Lower leg skin (tissue), 4 donors: ENCODE results near the gene PEDS1. TPM values are rescaled to one million over a fixed set of nuclear protein-coding genes. Genes with fewer than 3 reads are reported as not detected.

ENCODE experiments used
- DNase-seq, 2 donors: peaks; one replicate each; pipeline ENCODE4 v3.0.0-alpha.2; 2019; ENCODE audit warnings: low spot score in 2 of 2
- H3K4me3 ChIP-seq: fragments of 200-600 bp; sonication (generic); 2 replicates; pipeline ENCODE4 v1.5.1; 2017; ENCODE audit warnings: mild to moderate bottlenecking, low read depth; ENCODE audit not compliant: poor library complexity, severe bottlenecking
- CTCF ChIP-seq, 3 donors: fragments of 450-650 bp; IDR thresholded peaks; one replicate each; pipeline ENCODE4 v1.5.1; 2016; ENCODE audit warnings: antibody characterized with exemption in 3 of 3, mild to moderate bottlenecking in 3 of 3, moderate library complexity in 2 of 3
- POLR2A ChIP-seq, 2 donors: fragments of 450-650 bp; IDR thresholded peaks; one replicate each; pipeline ENCODE4 v1.6.1; 2016 to 2017; ENCODE audit warnings: antibody characterized with exemption in 2 of 2, mild to moderate bottlenecking in 1 of 2, moderate library complexity in 1 of 2
- WGBS, 2 donors: methylation state at CpG; one replicate each; pipeline ENCODE4 v1.1.5; 2018; 5-methylcytosine and 5-hydroxymethylcytosine counted together
- intact Hi-C: fragments of 100-400 bp; cut with DNase I; formaldehyde crosslinking; loops from one replicate; pipeline ENCODE4 v1.15.0; 2023; ENCODE audit warnings: low total_unique reads
- total RNA-seq, 4 donors: library from RNA; depleted of rRNA; stranded (reverse); fragments of >200 nt; gene quantifications; one replicate each; pipeline ENCODE4 v1.1.0, GENCODE V29; 2016

The PEDS1 gene
- total RNA-seq, 4 donors from 2014 or later, result 47.3 to 69.3 (median 59.6) TPM

- TF ChIP-seq CTCF (IDR thresholded peaks at IDR 0.05), result no peak
- no peak for TF ChIP-seq POLR2A (IDR thresholded peaks at IDR 0.05)
- WGBS, 2 donors, result 93 to 98% methylated on average over 7 of the region's 7 CpGs
- intact Hi-C loops, result loop anchor here (5.0 kb wide), 1 partner anchor 49 kb away; no protein-coding TSS in a partner anchor
- no peak overlapping the region for H3K4me3 ChIP-seq
- DNase-seq, result no peak
Measured at GRCh38 chr20:50123418-50123817, 30.1 kb downstream of the PEDS1 start.

- intact Hi-C loops, result loop anchor here (5.0 kb wide), 1 partner anchor 50 kb away; no protein-coding TSS in a partner anchor
- no peak for TF ChIP-seq POLR2A (IDR thresholded peaks at IDR 0.05)
- TF ChIP-seq CTCF (IDR thresholded peaks at IDR 0.05), result no peak
- DNase-seq, result no peak
- WGBS, 2 donors, result 82 to 92% methylated on average over 4 of the region's 4 CpGs
- no peak overlapping the region for H3K4me3 ChIP-seq
Measured at GRCh38 chr20:50122763-50123162, 30.8 kb downstream of the PEDS1 start.

GRCh38 chr20:50121858-50122271 is 31.7 kb downstream of the PEDS1 start:
- intact Hi-C loops, result loop anchor here (5.0 kb wide), 1 partner anchor 50 kb away; no protein-coding TSS in a partner anchor
- H3K4me3 ChIP-seq, result no peak overlapping the region
- TF ChIP-seq POLR2A (IDR thresholded peaks at IDR 0.05) (no peak), CTCF (IDR thresholded peaks at IDR 0.05) (no peak)
- DNase-seq, result no peak
- WGBS, 2 donors, result 56 to 67% methylated on average over 4 of the region's 4 CpGs

GRCh38 chr20:50120935-50121693 is 32.4 kb downstream of the PEDS1 start:
- H3K4me3 ChIP-seq, result no peak overlapping the region
- TF ChIP-seq POLR2A (IDR thresholded peaks at IDR 0.05), result no peak
- peak in 1 of 3 donors; percentile 93 for TF ChIP-seq CTCF (IDR thresholded peaks at IDR 0.05)
- intact Hi-C loops, result loop anchor here (5.0 kb wide), 1 partner anchor 51 kb away; no protein-coding TSS in a partner anchor
- DNase-seq, result no peak
- WGBS, 2 donors, result 35 to 40% methylated on average over 9 of the region's 9 CpGs

GRCh38 chr20:50118203-50118602 is 35.3 kb downstream of the PEDS1 start:
- no peak overlapping the region for H3K4me3 ChIP-seq
- 71 to 72% methylated on average over 2 of the region's 2 CpGs for WGBS, 2 donors
- DNase-seq, result no peak
- intact Hi-C loops, result no loop called here
- no peak for TF ChIP-seq POLR2A (IDR thresholded peaks at IDR 0.05)
- no peak for TF ChIP-seq CTCF (IDR thresholded peaks at IDR 0.05)
